Hematopoietic multipotent progenitor cell treated with erythropoietin and hydrocortisone succinate and interleukin-3 and kit ligand, for 17 days (in vitro differentiated cells): Measurements from ENCODE around the gene MEA1.

Experiments
- DNase-seq: peaks from one replicate; pipeline ENCODE4 v3.0.0-alpha.2; 2015; ENCODE audit warnings: low spot score

Gene MEA1

DNA sequence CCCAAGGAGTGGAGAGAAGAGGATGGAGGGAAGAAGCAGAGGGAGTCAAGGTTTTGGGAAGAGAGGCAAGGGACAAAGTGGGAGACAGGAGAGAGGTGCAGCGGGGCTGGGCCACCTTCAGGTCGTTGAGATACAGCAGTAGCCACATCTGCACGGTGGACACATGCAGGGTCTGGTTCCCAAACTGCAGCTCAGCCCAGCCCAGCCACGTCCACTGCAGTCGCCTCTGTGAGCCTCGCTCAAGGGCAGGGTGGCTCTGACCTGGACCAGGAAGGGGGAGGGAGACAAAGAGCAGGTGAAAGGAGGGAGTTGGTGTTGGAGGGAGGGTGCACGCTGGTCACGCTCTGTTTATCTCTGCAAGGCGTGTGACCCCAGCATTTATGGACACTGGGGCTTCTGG, 25.0 kb upstream of the MEA1 start:
- DNase-seq = no peak

DNA sequence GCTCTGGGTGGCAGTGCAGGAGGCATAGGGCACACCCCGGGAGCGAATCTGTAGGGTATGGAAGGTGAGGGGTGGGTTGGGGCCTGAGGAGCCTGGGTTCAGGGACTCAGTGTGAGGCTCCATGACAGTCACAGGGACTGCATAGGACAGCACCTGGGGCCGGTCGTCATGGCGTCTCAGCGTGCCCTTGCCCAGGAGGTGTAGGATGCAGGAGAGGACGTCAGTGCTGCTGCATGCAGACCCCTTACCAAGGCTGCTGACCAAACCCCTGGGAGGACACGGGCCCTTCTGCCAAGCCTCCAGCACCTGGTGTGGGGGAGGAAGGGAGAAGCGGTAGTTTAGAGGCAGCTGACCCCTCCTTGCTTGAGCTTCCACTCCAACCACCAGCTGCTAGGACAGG, 24.0 kb upstream of the MEA1 start:
- no peak for DNase-seq

DNA sequence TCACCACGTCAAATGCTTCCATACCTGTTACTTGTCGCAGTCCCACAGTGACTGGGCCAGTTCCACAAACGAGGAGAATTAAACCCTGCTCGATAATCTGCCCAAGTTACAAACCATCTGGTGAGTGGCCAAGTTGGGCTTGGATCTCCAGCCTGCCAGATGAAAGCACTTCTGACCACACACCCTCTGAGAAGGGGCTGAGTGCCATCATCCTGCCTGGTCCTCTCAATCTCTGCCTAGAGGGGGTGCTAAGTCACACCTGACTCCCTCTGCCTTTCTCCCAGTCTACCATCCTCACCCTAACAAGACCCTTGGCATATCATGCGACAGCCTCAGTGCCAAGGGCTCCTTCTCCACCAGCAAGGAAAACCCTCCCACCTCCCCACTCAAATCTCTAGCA, 23.5 kb upstream of the MEA1 start:
- no peak for DNase-seq

DNA sequence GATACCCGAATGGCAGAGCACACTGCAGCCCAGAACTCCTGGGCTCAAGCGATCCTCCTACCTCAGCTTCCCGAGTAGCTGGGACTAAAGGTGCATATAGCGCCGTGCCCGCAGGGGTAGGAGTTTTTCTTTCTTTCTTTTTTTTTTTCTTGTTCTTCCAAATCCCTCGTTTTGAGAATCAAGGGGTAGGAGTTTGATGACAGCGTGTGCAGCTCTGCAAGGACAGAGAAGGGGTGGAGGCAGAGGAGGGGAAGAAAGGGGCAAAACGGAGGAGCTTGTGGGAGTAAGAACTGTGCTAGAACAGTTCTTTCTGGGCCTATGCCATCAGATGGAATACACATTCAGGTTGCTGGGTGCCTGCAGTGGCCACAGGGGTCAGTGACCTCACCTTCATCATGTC, 23.0 kb upstream of the MEA1 start:
- DNase-seq = no peak

DNA sequence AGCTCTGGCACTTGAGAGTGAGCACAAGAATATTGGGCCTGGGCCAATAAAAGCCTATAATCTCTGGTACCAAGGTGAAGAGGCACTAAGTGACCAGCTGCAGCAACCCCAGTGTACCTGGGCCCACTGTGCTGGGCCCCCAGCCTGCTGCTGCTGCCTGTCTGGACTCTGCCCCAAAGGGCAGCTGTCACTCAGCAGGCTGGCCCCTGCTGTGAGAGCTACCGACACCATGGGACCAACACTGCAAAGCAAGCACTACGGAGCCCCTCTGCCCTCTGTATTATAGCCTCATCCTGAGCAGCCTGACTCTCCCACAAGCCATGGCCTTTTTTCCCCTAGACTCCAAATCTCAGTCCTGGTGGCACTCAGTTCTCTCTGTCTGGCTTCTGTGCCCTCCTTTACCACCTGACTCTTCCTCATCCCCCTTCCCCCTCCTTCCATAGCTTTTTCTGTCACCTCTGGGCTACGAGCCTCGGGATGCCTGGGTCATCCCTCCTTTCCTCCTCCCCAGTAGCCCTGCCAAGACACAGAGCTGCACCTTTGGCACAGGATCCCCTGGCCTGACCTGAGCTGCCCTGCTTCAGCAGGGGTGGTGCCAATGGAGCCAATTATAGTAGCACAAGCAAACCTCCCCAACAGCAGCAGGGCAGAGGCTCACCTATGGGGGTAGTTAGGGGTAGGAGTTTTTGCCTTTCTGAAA, 21.9 kb upstream of the MEA1 start:
- no peak for DNase-seq

DNA sequence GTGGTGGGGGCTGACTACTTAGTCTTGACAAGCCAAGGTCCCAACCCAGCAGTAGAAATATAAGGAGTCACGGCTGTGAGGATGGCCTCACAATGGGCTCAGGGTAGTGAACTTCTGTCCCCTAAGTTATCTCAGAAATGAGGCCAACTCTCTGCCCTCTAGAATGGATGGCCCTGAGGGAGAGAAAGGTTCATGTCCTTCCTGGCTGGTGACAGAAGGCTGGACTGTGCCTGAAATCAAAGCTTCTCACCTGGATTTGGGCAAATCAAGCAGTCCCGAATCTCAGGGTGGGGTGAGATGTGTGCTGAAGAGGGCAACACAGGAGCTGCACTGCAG, 20.4 kb upstream of the MEA1 start:
- no peak for DNase-seq

DNA sequence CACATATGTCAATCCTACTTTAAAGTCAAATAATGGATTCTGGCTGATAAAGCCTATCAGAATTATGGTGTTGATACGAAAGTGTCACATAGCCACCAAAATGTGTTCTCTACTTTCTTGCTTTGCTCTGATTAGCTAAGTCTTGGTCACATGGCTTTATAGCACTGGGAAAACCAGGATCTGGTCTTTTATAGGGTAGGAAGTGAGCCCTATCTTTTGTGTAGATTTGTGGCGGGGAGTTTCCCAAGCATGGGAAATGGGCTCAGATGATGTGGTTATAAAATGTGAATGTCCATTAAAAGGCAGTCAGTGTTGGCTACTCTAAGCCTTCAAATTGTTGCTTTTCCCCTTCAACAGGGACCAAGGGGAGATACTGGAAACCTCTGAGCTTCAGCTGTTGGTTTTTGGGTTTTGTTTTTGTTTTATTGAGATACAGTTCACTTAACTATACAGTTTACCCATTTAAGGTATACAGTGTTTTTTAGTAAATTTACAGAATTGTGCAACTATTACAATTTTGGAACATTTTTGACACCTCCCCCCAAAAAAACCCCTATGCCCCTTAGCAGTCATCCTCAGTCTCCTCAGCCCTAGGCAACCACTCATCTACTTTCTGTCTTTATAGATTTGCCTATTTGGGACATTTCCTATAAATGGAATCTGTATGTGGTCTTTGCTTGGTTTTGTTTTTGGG, 19.9 kb upstream of the MEA1 start:
- DNase-seq = no peak

DNA sequence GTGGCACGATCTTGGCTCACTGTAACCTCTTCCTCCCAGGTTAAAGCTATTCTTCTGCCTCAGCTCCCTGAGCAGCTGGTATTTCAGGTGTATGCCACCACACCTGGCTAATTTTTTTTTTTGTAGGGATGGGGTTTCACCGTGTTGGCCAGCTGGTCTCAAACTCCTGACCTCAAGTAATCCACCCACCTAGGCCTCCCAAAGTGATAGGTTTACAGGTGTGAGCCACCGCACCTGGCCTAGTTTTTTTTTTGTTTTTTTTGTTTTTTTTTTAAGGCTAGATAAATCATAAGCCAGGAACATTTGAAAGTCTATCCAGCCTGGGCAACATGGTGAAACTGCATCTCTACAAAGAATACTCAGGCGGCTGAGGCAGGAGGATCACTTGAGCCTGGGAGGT, 18.6 kb upstream of the MEA1 start:
- DNase-seq = no peak

DNA sequence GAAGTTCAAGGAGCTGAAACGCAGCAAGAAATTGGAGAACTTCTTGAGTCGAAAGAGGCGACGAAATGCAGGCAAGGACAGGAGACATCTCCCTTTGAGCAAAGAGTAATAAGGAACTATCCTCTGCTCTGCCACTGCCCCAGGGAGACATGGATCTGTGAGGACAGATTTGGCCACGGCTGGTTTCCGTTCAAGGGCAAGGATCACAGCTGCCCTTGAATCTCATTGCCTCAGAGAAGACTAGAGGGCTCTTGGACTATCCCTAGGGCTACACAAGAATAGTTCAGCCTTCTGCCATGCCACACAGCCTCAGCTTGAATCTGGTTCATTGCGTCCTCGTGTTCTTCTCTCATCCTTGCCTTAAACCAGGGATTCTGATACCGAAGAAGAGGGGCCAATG, 15.4 kb upstream of the MEA1 start:
- no peak for DNase-seq

DNA sequence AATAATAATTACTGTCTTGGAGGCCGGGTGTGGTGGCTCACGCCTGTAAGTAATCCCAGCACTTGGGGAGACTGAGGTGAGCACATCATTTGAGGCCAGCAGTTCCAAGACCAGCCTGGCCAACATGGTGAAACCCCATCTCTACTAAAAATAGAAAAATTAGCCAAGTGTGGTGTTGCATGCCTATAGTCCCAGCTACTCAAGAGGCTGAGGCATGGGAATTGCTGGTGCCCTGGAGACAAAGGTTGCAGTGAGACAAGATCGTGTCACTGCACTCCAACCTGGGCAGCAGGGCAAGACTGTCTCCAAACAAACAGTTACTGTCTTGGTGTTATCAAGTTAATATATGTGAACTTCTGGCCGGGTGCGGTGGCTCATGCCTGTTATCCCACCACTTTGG, 12.6 kb upstream of the MEA1 start:
- no peak for DNase-seq

DNA sequence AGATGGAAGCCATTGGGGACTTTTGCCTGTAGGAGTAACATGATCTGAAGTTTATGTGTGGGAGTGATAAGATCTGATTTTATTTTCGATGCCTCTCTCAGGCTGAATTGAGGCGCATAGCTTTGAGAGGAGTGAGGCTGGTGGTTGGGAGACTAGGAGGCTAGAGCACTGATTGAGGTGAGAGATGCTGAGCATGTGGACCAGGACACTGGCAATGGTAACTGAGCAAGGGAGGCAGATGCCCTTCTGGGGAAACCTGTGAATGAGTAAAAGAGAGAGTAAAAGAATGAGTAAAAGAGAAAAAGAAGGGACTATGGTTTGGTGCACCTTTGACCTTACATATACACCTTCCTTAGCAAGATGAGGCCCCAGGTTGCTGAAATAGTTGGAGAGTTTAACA, 10.7 kb upstream of the MEA1 start:
- no peak for DNase-seq

DNA sequence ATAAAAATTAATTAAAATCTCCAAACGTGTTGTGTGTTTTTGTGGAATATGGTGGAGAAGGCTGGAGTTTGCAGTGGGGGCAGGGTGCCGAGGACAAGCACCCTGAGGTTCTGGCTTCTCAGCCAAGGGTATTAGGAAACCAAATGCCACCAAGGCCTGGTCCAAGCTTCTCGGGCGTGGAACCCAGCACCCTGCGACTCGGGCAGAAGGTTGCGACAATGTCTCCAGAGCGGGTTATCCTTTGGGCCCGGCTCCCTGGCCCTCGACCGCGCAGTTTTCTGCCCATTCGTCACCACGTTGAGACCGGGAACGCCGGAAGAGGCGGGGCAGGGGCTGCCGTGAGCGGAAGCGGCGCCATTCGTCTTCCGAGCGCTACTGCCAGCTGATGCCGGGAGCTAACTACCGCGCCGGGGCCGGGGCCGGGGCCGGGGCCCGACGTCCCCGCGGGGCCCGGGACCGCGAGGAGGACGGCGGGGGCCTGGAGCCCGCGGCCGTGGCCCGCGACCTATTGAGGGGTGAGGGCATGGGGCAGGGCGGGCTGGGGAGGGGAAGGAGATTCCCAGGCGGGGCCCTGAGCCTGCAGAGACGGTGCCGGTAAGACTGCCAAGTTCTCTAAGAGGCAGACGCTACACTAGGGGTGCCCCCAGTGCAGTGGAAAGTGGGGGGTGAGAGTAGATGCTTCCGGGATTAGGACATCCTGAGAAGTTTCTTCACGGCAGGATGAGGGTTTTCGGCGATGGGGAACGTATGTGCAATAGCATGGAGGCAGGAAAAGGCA, 7.7 kb upstream of the MEA1 start, which contains the start of gene RRP36:
RRP36 (plus strand) TSS at position 354 of the 778 bp plus-strand sequence; CDS start at position 386, 32 bp downstream.
- peak; percentile 74 for DNase-seq

DNA sequence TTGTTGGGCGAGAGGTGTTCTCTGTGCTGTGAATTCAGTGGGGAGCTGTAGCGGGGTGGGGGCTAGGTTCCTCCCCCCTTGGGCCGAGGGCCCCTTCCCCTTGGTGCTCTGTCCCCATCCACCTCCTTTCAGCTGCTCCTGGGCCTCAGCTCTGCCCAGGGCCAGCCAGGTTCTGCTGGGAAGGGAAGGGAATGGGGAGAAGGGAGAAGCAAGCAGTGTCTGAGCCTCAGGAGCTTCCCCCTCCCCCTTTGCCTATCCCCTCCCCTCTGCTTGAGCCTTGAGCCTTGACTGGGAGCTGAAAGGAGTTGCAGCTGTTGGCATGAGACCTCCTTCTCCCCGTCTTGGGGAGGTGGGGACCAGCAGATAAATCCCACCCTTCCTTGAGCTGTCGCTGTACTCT, 7.1 kb upstream of the MEA1 start:
- DNase-seq = no peak

DNA sequence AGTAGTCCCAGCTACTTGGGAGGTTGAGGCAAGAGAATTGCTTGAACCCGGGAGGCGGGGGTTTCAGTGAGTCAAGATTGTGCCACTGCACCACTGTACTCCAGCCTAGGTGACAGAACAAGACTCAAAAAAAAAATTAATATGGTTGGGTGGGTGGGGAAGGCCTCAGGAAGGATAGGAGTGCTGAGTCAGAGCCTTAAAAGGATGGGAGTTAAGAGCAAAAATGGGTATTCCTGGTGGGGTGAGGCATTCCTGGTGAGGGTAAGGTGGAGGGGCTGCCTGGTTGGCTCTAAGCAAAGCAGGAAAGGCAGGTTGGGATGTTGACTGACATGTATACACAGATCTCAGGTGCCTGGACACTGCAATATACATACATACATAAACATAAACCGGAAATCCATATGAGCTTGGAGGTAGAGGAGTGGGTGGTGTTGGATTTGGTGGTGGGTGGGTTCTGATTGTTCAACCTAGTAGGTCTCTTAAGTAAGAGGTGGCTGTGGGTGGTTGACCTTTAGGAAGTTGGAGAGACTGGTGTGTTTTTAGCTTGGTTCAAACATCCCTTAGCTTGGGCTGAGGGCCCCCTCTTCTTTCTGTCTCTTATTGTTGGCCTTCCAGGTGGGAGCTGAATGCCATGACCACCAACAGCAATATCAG, 6.4 kb upstream of the MEA1 start:
- no peak for DNase-seq

DNA sequence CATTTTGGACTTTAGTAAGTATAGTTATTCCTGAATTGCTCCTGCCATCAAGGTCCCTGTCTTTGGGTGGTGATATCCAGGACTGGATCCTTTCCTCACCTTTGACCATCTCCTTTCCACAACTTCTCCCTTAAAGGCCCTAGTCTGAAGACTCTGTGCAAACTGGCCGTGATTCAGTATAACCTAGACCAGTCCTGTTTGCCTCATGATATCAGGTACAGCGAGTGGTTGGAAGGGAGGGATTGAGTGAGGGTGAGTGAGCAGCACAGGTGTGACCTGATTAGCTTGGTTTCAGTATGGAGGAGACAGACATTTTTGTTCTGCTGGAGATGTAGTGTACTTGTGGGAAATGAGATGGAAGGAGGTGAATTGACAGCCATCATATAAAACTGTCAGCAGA, 5.4 kb upstream of the MEA1 start:
- DNase-seq = no peak

DNA sequence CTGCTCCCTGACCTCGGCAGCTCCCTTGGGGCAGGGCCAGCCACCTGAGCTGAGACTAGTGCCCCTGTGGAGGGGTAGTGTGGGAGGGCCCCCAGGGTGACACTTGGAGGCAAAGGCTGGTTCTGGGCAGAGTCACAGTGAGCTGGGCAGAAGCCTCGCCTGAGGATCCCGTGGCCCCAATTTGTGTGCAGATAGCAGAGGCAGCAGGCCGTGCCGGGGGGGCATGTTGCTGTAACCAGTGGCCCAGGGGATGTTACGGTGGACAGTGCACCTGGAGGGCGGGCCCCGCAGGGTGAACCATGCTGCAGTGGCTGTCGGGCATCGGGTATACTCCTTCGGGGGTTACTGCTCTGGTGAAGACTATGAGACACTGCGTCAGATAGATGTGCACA, 3.2 kb upstream of the MEA1 start:
- no peak for DNase-seq

DNA sequence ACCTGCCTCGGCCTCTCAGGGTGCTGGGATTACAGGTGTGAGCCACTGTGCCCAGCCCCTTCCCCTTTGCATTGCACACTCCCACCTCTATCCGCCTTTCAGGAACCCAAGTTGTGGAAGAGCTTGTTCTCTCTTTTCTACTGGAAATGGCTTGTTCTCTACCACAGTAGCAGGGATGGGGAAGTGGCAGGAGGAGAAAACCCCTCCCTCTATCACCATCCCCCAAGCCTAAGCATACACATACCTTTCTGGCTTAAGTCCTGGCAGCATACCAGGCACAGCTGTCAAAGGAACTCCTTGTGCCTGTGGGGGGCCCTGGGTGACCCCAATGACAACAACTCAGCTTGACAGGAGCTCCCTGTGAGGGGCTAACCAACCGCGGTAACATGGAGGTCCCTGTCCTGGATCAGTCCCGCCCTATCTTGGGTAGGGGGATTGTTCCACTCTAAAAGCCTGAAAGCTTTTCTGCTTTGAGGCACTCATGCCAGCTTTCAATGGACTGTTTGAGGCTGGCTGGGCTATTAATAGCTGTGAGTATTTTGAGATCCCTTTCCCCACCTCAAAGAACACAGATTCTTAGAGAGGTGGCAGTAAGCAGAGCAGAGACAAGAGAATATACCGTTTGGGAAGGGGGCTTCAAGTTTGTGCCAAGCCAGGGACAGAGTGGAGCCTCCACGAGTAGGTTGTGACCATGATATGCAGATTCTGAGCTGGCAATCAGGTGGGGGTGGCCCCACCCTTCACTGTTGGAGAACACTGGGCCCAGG, 2.6 kb upstream of the MEA1 start:
- DNase-seq = no peak

DNA sequence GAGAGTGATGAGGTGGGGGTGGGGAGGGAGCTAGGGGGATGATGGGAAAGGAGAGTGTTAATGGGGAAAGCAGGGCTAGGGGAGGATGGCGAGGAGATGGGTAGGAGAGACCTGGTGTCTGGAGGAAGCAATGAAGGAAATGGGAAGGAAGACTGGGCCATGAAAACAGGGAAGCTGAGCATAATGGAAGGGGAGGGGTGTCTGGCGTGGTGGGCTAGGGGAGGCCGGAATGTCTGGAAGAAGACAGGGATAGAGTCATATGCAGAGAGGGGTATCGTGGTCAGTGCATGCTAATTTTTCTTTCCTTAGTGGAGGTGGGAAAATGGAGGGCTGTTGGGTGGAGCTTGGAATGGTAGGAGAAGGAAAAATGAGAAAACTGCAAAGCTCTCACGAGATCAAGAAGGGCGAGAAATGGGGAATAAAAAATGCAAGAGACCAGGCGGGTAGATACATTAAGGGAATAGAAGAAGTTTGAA, 726 bp upstream of the MEA1 start:
- DNase-seq = no peak

DNA sequence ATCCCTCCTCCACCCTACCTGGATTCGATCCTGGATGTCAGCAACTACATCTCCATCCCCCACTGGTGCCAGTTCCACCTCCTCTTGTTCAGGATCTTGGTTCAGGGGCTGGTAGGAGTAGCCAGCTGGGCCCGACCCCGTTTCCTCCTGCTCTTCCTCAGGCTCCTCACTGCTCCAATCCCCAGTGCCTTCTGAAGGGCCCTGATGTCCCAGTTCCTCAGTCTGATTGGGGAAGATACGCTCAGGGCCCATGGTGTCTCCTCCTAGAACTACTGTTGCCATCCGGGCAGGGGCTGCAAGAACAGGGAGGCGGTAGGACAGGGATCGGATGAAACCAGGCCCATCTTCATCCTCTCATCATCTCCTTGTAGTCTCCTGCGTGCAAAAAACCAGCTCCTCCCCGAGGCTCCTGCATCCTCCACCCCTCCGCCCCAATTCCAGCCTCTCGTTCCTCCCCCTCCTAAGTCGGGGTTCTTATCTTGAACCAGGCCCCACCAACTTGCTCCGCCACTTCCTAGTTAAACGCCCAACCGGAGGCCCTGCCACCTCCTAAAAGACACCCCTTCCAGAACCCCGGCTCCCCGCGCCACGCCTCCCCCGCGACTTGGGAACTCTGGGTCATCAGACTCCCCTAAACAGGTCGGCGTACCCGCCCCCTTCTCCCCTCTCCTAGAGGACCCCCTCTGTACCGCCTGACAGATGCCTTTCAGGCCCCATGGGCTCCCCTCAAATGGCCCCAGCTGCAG, 476 bp downstream of the MEA1 start:
- DNase-seq = no peak

DNA sequence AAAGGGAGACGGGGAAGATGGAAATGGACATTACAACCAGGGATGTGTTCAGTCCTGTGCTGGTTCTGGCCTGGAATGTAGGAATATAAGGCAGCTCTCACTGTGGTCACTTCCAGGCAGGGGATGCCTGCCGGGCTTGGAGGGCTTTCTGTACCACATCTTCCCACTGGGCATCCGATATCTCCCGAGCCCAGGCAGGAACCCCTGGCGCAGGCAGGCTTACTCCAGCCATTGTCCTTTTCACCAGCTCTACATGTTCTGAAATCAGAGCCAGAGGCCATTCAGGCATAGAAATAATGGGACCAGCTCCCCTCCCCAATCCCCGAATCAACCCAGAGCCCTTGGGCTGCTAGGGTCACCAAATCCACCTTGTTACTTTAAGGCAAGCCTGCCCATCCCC, 1.4 kb downstream of the MEA1 start:
- DNase-seq = no peak

DNA sequence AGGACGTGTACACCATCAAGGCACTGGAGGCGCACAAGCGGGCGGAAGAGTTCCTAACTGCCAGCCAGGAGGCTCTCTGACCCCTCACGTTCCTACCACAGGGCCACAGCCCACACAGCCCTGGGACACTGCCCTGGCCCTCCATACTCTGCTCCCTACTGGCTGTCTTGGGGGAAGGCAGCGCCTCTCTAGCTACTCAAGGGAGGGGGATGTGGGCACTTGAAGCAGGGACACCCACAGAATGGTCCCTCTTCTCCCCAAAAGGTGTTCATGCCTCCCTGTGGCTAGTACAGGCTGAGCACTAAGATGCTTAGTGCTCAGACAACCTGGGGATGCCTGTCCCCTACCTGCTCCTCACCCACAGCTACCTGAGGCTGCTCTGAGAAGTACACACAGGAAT, 2.5 kb downstream of the MEA1 start:
- no peak for DNase-seq
